Stimulated activated CD8-positive, alpha-beta memory T cell treated with anti-CD3 and anti-CD28 coated beads, Interleukin-12 subunit alpha, Interleukin-12 subunit beta, amount 100 ng/mL, for 4 hours (primary cell): Measurements from ENCODE around the gene CDNF.
"Not testable (repeated sequence)": the region's sequence is repeated elsewhere in the genome, so short reads cannot be mapped to it uniquely, and the experiment has no call there.

Source experiments
- DNase-seq: peaks from one replicate; pipeline ENCODE4 v3.0.0-alpha.2; 2020; ENCODE audit warnings: low read depth

The CDNF gene

GRCh38 chr10:14837757-14838581 is at the start of gene CDNF, which contains the start of the genes HSPA14 and MSANTD7:
TSS of gene CDNF (minus strand) at chr10:14838037. CDS start at chr10:14837946, 91 bp downstream.
TSS of gene HSPA14 (plus strand) at chr10:14838306. CDS start at chr10:14838403, 97 bp downstream.
TSS of gene MSANTD7 (plus strand) at chr10:14838306. CDS start at chr10:14842285, 3,979 bp downstream.
- peak; percentile 98 for DNase-seq

- no peak for DNase-seq
These were observed 46.2 kb upstream of the CDNF start for GRCh38 chr10:14884082-14884481.

GRCh38 chr10:14880229-14880628 is 42.4 kb upstream of the CDNF start:
- no peak for DNase-seq

- DNase-seq = no peak
These were observed 42.0 kb upstream of the CDNF start for GRCh38 chr10:14879928-14880193.

- DNase-seq = peak; percentile 22
These were observed 41.5 kb upstream of the CDNF start for GRCh38 chr10:14879124-14879927.

- peak; percentile 94 for DNase-seq
These were observed 40.7 kb upstream of the CDNF start, which contains the start of gene SUV39H2 for GRCh38 chr10:14878266-14879123. TSS of gene SUV39H2 (plus strand) at chr10:14878866. CDS start at chr10:14878889, 23 bp downstream.

GRCh38 chr10:14876764-14877163 is 38.9 kb upstream of the CDNF start:
- no peak for DNase-seq

- DNase-seq = no peak
These were observed 38.1 kb upstream of the CDNF start for GRCh38 chr10:14875941-14876340.

GRCh38 chr10:14873090-14873760 is 35.4 kb upstream of the CDNF start:
- DNase-seq = no peak

- DNase-seq = not testable (repeated sequence)
These were observed 27.0 kb upstream of the CDNF start for GRCh38 chr10:14864871-14865270.

- DNase-seq = not testable (repeated sequence)
These were observed 26.6 kb upstream of the CDNF start for GRCh38 chr10:14864466-14864865.

- DNase-seq = no peak
These were observed 23.0 kb upstream of the CDNF start for GRCh38 chr10:14860791-14861190.

GRCh38 chr10:14859775-14860174 is 21.9 kb upstream of the CDNF start:
- DNase-seq = no peak

- DNase-seq = no peak
These were observed 21.2 kb upstream of the CDNF start for GRCh38 chr10:14859043-14859442.

- no peak for DNase-seq
These were observed 20.6 kb upstream of the CDNF start for GRCh38 chr10:14858338-14858960.

GRCh38 chr10:14855453-14855852 is 17.6 kb upstream of the CDNF start:
- DNase-seq = no peak

GRCh38 chr10:14852236-14852635 is 14.4 kb upstream of the CDNF start:
- no peak for DNase-seq

GRCh38 chr10:14844948-14845347 is 7.1 kb upstream of the CDNF start:
- DNase-seq = no peak

GRCh38 chr10:14843327-14843988 is 5.6 kb upstream of the CDNF start:
- no peak for DNase-seq

- DNase-seq = no peak
These were observed 2.3 kb upstream of the CDNF start for GRCh38 chr10:14840178-14840577.

- DNase-seq = no peak
These were observed 1.5 kb upstream of the CDNF start for GRCh38 chr10:14839305-14839695.
